T47D (cell line): ENCODE results near the gene PCBP2.

ENCODE experiments used
- DNase-seq, 2 experiments: peaks; one replicate each; pipeline versions ENCODE4 v3.0.0 to v3.0.0-alpha.2; 2011 to 2012; ENCODE audit warnings: low read depth in 1 of 2, low spot score in 1 of 2
- JUND ChIP-seq: IDR thresholded peaks from 2 replicates; pipeline ENCODE4 v1.6.1; 2012; ENCODE audit warnings: low read depth
- in situ Hi-C: cut with HindIII; loops from 2 replicates; pipeline ENCODE4 v1.10.0; 2016; ENCODE audit warnings: low sequenced_read_pairs, low pct_unique_long_range_greater_than_20kb

The PCBP2 gene

GRCh38 chr12:53482626-53483168 lies 30.8 kb downstream of the PCBP2 start:
- in situ Hi-C loops = no loop called here
- no peak for DNase-seq
- no peak for TF ChIP-seq JUND

- no peak for DNase-seq
- TF ChIP-seq JUND = no peak
- in situ Hi-C loops = no loop called here
These were observed 31.5 kb downstream of the PCBP2 start for GRCh38 chr12:53483225-53483978.

- DNase-seq = no peak
- in situ Hi-C loops = no loop called here
These were observed 32.1 kb downstream of the PCBP2 start for GRCh38 chr12:53483979-53484377.

GRCh38 chr12:53484686-53485575 lies 33.0 kb downstream of the PCBP2 start:
- in situ Hi-C loops = no loop called here
- TF ChIP-seq JUND = no peak; the same call in 1 of the 2 replicates
- no peak for DNase-seq

More at GRCh38 chr12:53483979-53484377, 32.1 kb downstream of the PCBP2 start:
- no peak for TF ChIP-seq JUND

GRCh38 chr12:53485955-53486735 lies 34.2 kb downstream of the PCBP2 start:
- in situ Hi-C loops = no loop called here
- TF ChIP-seq JUND = no peak
- no peak for DNase-seq

- in situ Hi-C loops = no loop called here
- TF ChIP-seq JUND = no peak
- no peak for DNase-seq
These were observed 35.0 kb downstream of the PCBP2 start for GRCh38 chr12:53486736-53487487.

- no peak for TF ChIP-seq JUND
- in situ Hi-C loops = no loop called here
- peak in 1 of 2 experiments; percentile 47 for DNase-seq
These were observed 37.5 kb downstream of the PCBP2 start for GRCh38 chr12:53489242-53489864.

GRCh38 chr12:53492188-53492587 lies 40.3 kb downstream of the PCBP2 start:
- in situ Hi-C loops = no loop called here
- no peak for DNase-seq
- no peak for TF ChIP-seq JUND

- peak; percentile 69 to 94 for DNase-seq
These were observed 41.1 kb downstream of the PCBP2 start for GRCh38 chr12:53492830-53493609.

GRCh38 chr12:53493610-53494391 lies 41.9 kb downstream of the PCBP2 start:
- in situ Hi-C loops = no loop called here
- DNase-seq = no peak
- no peak for TF ChIP-seq JUND

More at GRCh38 chr12:53492830-53493609, 41.1 kb downstream of the PCBP2 start:
- in situ Hi-C loops = no loop called here
- TF ChIP-seq JUND = no peak
